GM21576 (cell line): ENCODE data around the gene VAV2.
"Not testable (repeated sequence)": the region's sequence is repeated elsewhere in the genome, so short reads cannot be mapped to it uniquely, and the experiment has no call there.

Source experiments
- ATAC-seq: cut with Tn5 transposase; IDR thresholded peaks from one replicate; pipeline ENCODE4 v1.9.1; 2021; ENCODE audit warnings: mild to moderate bottlenecking, moderate library complexity; ENCODE audit not compliant: unreplicated experiment

The VAV2 gene

DNA sequence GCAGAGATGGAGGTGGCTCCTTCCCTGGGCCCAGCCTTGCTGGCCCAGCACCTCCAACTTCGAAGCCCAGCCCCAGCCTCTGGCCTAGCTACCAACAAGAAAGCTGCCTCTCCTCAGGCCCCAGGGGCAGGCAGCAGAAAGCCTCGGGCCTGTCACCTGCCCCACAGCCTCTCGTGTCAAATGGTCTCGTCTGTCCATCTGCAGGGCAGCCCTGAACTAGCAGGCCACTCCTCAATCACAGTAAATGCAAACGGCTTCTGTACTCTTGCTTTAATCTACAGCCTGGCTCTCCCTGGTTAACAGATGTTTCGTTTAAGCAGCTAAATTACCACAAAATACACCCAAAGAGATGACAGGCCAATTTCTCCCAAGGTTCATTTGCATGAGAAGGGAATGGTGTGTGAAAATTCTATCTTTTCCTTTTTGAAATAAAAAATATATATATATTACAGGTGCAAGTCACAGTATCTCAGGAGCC is 21.5 kb downstream of the VAV2 start:
- no peak for ATAC-seq

DNA sequence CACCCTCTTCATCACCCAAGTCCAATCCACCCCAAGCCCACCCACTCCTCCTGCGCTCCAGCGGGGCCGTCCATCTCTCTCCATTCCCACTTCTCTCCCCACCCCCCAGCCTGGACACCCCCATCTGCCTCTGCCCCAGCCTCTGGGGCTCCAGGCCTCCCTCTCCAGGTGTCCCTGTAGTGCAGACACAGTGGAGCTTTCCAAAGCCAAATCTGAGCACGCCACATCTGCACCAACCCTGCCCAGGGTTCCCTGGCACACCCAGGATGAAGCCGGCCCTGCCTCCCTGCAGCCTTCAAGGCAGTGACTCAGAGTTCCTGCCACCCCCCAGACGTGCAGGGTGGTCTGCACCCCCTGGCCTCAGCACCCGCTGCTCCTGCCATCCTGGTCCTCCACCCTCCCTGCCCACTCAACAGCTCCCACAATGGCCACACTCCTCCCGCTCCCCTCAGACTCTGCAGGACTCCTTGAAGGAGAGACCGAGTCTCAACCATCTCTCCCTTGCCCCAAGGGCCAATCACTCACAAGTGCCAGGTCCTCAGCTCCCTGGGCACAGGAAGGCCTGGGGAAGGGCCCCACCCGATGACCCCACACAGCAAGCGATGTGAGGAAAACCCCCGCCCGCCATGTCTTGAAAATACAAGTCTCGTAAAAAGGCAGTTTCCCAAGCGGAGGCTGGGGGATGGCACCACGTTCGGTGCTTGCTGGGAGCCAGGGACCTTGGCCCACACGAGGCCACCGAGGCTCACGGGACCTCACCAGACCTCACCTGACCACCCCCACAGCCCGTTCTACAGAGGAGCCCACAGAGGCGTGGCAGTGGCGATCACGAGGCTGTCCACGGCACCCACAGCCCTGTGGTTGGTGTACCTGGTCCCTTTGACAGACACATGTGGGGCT is 22.2 kb downstream of the VAV2 start:
- ATAC-seq = no peak

DNA sequence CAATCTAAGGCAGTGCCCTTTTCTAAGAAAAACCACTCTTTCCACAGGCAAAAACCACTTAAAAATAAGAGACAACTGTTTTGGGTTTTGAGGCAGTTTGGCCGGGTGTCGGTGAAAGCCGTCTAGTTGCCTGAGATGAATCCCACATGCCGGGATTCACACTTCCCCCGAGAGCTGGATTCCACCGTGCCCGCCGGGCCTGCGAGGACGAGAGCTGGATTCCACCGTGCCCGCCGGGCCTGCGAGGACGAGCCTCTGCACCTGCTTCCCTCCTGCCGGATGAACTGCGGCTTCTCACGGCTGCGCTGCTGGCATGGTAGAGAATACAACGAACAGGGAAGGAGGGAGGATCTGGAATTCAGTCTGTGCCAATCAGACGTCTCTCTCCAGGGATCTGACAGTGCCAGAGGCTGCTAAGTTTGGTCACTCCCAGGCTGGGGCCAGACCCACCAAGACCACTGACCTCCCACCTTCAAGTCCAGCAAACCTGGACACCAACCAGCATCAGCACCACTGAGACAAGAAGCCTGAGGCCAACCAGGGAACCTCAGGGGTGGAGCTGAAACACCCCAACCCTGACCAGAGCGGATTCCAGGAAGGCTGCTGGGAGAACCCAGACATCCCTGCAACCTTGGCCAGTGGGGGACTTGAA is 23.0 kb downstream of the VAV2 start:
- ATAC-seq = no peak

DNA sequence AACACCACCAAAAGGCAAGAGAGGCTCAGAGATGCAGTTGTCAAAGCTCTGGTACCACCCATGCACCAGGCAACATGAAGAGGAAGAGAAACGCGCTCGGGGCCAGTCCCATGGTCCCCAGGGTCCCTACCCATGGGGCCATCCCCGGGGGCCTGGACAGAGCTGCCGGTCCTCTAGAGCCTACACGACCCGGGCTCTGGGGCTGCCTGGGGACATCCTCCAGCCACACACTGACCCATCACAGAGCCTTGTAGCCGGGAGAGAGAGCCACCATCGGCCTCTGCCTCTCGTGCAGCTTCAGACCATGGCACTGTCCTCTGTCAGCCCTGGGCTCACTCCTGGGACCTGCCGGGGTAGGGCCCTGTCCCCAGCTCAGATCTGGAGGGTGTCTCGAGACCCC is 23.7 kb downstream of the VAV2 start:
- ATAC-seq = no peak

DNA sequence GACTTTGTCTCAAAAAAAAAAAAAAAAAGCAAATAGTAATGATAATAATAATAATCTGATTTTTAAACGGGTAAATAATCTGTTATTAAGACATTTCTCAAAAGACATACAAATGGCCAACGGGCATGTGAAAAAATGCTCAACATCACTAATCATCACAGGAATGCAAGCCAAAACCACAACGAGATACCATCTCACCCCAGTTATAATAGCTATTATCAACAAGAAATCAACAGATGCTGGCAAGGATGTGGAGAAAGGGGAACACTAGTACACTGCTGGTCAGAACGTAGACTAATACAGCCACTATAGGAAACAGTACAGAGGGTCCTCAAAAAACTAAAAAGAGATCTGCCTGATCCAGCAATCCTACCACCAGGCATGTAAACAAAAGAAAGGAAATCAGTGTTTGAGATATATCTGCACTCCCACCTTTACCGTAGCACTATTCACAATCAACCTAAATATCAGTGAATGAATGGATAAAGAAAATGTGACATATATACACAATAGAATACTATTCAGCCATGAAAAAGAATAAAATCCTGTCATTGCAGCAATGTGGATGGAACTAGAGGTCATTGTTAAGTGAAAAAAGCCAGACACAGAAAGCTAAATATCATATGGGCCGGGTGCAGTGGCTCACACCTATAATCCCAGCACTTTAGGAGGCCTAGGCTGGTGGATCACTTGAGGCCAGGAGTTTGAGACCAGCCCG is 24.9 kb downstream of the VAV2 start:
- no peak for ATAC-seq

DNA sequence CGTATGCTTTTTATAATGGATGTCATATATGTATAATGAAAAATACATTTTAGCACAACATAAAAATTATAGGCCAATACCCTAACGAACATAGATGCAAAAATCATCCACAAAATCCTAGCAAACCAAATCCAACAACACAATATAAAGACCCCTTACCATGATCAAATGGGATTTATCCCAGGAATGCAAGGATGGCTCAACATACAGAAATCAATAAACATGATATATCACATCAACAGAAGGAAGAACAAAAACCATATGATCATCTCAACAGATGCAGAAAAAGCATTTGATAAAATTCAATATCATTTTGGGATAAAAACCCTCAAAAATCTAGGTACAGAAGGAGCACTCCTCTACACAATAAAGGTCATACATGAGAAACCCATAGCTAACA is 27.7 kb downstream of the VAV2 start:
- no peak for ATAC-seq

DNA sequence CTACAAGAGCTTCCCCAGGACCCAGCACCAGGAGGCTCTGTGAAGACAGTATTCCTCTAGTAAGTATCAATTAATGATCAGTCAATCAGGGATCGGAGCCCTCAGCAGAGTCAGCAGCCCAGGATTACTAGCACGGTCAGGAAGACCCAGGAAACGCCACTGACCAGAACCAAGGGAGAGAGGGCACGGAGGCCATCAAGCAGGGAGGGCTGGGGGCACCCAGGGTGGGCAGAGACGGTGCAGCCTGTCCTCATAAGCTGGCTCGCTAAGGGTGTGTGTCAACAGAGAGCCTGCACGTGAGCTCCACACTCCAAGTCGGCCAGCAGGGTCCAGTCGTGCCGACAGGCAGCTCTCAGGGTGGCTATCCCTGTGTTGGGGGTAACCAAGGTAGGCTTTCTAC is 29.0 kb downstream of the VAV2 start:
- ATAC-seq = no peak

DNA sequence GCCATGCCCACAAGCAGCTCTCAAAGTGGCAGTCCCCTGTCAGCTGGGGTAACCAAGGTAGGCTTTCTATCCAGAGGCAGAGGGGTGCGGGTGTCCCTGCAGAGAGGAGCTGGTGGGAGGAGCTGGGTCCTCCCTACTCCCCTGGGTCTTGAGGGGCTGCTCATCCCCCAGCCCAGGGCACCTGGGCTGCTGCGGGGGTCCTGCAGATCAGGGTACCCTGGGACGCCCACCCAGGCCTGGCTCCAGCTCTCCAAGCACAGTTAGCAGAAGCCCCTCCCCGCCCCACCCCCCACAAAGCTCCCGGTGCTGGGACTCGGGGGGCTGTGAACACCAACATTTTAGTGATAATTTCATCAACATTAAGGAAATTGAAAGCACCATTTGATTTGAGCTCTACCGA is 29.8 kb downstream of the VAV2 start:
- no peak for ATAC-seq

DNA sequence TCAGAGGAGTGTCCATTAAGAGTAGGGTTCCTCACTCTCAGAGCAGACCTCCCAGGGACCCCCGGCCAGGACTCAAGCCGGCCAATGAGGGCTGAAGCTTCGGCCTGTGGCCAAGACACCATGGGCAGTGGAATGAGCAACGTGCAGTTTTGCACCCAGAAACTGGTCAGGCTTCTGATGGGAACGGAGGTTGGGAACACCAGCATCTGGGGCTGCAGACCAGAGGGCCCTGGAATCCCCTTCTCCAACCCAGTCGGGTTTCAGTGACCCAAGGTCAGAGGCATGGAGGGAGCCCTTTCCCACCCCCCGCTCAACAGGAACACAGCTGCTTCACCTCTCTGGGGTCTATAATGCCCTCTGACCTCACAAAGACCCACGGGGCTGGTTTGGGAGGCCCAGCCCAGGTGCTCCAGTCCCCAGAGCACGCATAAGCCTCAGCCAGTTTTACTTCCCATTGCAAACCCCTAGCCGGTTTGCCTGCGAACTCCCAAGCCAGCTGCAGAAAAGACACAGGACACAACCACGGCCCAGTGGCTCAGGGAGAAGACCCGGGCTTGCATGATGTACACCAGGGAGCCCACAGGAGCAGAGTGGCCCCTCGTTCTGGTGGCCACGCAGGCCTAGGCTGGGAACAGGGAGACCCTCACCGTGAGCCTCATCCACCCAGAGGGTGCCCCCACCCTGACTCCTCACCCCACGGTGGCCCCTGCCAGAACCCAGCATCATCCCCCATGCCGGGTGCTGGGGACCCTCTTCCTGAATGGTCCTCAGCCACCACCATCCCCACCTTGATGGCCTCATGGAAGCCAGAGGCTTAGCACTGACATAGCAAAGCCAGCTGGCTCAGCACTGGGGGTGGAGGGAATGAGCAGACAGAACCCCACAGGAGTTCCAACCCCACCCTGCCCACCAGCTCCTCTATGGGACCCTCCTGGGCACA is 30.6 kb downstream of the VAV2 start:
- ATAC-seq = no peak

DNA sequence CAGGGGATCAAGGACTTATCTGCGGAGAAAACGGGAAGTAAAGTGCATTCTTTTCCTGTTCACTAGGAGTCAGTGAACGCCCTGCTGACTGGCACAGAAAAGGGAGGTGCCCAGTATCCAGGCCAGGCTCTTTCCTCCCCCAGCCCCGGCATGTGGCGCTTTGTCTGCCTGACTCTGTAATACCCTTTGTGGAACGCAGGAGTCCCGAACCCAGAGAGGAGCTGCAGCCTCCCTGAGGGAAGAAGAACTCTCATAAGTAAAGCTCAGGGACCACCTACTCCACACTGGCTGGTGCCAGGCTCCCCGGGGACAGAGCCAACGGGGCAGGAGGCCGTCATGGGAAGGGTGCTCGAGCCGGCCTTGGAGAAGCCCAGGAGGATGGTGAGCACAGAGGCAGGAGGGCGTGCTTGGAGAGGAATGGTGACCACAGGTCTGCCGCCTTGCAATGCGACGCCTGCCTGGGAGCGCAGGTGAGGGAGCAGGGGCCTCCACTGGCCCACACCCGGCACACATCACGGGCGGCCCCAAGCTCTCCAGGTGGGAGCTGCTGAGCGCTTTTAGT is 31.5 kb downstream of the VAV2 start:
- no peak for ATAC-seq

DNA sequence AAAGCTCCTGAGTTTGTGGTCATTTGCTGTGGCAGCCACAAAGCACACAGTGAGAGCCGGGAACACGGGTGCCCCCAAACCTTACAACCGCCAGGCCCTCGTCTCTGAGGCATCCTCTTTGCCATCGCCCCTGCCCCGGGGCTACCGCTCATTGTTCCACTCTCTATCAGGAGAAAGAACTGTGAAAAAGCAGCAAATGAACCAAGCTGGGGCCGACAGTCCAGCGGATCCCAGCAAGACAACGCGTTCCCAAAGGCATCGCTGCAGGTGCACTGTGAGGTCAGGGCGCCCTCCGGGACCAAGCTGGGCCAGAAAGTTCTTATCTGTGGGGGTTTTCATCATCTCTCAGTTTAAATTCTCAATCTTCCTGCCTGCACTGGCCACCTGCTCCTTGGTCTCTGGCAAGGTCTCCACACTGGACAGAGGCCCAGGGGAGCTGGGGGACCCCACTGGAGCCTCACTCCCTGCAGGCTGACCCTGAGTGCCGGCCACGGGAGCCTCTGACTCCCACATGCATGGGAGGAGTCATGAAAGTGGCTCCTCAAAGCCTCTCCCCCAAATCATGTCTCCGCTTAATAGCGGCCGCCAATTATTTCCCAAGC is 32.1 kb downstream of the VAV2 start:
- ATAC-seq = no peak

DNA sequence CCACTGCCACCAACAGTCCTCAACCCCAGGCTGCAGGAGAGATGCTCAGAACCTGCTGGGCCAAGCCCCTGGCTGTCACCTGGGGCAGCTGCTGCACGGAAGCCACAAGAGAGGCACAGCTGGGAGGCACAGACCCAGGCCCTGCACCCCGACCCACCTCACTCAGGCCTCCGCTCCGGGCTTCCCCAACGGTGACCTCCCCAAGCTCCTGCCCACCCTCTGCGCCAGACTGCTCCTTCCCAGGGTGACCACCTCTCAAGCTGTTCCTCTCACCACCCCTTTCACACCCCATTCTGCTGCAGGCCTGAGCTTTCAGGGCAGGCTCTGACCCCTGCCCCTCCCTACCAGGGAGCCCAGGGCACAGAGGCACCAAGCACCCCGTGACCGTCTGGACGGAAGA is 33.0 kb downstream of the VAV2 start:
- ATAC-seq = no peak

DNA sequence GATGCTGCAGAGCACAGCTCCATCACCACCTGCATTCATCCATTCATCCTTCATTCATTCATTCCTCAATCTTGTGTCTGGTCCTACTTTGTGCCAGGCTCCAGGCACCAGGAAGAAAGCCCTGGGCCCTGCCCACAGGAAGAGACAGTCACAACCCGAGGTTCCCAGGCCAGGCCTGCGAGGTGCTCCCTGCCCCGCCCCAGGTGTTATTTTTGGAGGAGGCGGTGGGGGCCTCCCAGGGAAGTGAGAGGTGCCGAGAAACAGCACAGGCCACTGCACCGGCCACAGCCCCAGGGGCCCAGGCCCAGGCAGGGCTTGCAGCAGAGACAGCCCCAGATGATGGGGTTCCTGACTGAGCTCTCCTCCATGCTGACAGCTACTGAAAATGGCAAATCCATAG is 33.4 kb downstream of the VAV2 start:
- ATAC-seq = no peak

DNA sequence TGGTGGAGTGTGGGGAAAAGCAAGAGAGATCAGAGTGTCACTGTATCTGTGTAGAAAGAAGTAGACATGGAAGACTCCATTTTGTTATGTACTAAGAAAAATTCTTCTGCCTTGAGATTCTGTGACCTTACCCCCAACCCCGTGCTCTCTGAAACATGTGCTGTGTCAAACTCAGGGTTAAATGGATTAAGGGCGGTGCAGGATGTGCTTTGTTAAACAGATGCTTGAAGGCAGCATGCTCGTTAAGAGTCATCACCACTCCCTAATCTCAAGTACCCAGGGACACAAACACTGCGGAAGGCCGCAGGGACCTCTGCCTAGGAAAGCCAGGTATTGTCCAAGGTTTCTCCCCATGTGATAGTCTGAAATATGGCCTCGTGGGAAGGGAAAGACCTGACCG is 34.4 kb downstream of the VAV2 start:
- not testable (repeated sequence) for ATAC-seq

DNA sequence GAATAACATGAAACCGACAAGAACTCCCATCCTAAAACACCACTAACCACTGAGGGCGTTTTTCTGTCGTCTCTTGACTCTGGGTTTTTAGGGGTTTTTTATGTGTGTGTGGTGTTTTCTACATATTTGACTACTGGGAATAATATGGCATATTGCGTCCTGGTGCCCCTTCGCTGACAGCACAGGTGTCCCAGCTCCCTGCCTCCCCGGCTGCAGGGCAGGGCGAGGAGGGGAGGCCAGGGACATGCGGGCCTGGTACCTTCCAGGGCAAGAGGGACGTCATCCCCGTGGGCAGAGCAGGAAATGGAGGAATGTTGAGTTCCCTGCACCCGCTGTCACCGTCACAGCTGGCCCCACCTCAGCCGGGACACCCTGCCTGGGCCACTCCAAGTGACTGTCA is 34.8 kb downstream of the VAV2 start:
- ATAC-seq = no peak

DNA sequence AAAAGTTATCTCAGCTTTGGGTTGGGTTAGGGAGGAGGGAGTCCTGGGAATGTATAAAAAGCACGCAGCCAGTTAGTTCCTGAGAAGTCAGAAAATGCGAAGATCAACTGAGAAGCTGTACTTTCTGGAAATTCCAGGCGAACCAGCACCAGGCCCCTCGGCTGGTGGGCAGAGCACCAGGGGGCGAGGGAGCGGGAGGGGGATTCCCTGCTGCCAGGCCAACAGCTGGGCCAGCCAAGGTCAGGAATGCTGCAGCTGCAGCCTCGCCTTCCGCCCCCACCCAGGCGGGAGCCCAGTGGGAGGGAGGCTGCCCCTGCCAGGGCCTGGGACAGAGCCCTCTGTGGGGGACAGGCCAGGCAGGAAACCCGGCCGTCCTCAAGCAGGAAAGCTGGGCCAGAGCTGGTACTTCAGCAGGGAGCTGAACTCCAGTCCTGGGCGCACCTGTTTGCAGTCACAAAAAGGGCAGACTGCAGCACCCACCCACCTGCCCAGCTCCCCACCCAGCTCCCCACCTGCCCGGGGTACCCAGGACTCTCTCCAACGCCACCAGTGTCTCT is 35.5 kb downstream of the VAV2 start:
- no peak for ATAC-seq

DNA sequence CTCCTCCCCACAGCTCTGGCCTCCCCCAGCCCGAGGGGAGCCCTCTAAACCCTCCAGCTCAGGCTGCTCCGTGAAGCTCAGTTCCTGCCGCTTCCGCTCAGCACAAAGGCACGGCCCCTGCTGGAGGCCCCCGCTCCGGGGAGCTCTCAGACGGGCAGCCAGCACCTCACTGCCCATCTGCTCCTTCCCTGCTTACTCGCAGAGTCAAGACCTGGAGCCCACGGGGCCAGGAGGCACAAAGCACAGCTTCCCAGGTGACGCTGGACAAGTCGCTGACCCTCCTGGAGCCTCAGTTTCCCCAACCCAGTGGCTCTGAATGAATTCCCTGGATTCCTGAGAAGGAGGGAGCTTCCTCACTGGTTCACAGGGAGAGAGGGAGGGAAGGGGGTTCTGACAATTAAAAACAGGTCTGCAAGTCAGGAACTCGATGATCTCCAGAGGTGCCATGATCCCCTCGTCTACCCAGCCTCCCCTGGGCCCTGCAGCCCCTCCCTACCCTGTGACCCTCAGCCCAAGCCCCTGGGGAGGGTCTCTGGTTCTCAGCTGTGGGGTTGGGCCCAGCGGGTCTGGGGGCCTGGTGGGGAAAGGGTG is 36.2 kb downstream of the VAV2 start:
- ATAC-seq = peak; percentile 28

DNA sequence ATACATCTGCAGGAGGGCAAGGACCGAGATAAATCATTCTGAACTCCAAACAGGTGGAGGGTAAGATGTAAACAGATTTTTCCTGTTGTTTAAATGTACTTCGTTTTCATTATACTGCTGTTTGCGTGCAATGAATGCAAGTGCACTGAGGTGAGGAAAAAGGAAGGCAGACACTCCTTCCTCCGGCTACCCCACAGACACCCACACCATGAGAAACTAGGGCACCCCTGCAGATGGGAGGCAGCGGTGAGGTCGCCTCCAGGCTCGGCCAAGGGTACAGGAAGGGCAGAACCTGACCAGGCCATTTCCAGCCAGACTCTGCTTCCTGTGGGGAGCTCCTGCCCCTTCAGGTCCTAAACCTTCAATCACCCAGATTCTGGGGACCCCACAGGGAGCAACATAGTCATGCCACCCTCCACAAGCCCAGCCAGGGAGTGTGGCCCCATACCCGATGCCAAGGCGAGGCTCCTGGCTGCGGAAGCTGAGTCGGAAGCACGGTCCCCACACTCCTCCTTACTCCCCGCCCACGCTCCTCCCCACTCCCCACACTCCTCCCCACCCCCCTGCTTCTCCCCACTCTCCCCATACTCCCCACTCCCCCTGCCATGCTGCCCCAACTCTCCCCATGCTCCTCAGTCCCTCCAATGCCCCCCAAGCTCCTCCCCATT is 37.1 kb downstream of the VAV2 start:
- no peak for ATAC-seq
